ENCODE results near the gene ZNF835.

- TF ChIP-seq ZC3H10 (CRISPR knock-in tag; IDR thresholded peaks at IDR 0.05) (no peak), ZFP3 (CRISPR knock-in tag; IDR thresholded peaks at IDR 0.05) (no peak), ZNF70 (CRISPR knock-in tag; IDR thresholded peaks at IDR 0.05) (no peak), ARNTL (CRISPR knock-in tag; IDR thresholded peaks at IDR 0.05; ENCODE audit: borderline replicate concordance, low read depth) (no peak), ZFP30 (CRISPR knock-in tag; IDR thresholded peaks at IDR 0.05) (no peak), TCF4 (CRISPR knock-in tag; IDR thresholded peaks at IDR 0.05; ENCODE audit: borderline replicate concordance) (no peak), PPARA (CRISPR knock-in tag; IDR thresholded peaks at IDR 0.05; ENCODE audit: borderline replicate concordance) (no peak), PATZ1 (CRISPR knock-in tag; IDR thresholded peaks at IDR 0.05; ENCODE audit: borderline replicate concordance) (no peak)
- TF ChIP-seq, protein P1, sequence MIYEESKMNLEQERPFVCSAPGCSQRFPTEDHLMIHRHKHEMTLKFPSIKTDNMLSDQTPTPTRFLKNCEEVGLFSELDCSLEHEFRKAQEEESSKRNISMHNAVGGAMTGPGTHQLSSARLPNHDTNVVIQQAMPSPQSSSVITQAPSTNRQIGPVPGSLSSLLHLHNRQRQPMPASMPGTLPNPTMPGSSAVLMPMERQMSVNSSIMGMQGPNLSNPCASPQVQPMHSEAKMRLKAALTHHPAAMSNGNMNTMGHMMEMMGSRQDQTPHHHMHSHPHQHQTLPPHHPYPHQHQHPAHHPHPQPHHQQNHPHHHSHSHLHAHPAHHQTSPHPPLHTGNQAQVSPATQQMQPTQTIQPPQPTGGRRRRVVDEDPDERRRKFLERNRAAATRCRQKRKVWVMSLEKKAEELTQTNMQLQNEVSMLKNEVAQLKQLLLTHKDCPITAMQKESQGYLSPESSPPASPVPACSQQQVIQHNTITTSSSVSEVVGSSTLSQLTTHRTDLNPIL (CRISPR knock-in tag; IDR thresholded peaks at IDR 0.05; ENCODE audit: low read depth) = no peak
- TF ChIP-seq, protein P2, sequence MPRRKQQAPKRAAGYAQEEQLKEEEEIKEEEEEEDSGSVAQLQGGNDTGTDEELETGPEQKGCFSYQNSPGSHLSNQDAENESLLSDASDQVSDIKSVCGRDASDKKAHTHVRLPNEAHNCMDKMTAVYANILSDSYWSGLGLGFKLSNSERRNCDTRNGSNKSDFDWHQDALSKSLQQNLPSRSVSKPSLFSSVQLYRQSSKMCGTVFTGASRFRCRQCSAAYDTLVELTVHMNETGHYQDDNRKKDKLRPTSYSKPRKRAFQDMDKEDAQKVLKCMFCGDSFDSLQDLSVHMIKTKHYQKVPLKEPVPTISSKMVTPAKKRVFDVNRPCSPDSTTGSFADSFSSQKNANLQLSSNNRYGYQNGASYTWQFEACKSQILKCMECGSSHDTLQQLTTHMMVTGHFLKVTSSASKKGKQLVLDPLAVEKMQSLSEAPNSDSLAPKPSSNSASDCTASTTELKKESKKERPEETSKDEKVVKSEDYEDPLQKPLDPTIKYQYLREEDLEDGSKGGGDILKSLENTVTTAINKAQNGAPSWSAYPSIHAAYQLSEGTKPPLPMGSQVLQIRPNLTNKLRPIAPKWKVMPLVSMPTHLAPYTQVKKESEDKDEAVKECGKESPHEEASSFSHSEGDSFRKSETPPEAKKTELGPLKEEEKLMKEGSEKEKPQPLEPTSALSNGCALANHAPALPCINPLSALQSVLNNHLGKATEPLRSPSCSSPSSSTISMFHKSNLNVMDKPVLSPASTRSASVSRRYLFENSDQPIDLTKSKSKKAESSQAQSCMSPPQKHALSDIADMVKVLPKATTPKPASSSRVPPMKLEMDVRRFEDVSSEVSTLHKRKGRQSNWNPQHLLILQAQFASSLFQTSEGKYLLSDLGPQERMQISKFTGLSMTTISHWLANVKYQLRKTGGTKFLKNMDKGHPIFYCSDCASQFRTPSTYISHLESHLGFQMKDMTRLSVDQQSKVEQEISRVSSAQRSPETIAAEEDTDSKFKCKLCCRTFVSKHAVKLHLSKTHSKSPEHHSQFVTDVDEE (CRISPR knock-in tag; IDR thresholded peaks at IDR 0.05) = no peak
Observed at GRCh38 chr19:56690670-56691069, 19.1 kb upstream of the ZNF835 start.

All from SK-N-SH treated with all-trans-retinoic acid at 6 μM for 48 hours (cell line).